ENCODE results near the gene SLC29A3.

The SLC29A3 gene

GRCh38 chr10:71380841-71381240 lies 61.8 kb downstream of the SLC29A3 start:
- no peak overlapping the region for H3K4me3 ChIP-seq (ENCODE audit: low read depth, low read length)
- no peak for DNase-seq (ENCODE audit: low read depth)

- H3K4me3 ChIP-seq (ENCODE audit: low read depth, low read length), result no peak overlapping the region
- no peak for DNase-seq (ENCODE audit: low read depth)
Measured at GRCh38 chr10:71381611-71382010, 62.6 kb downstream of the SLC29A3 start.

- no peak overlapping the region for H3K4me3 ChIP-seq (ENCODE audit: low read depth, low read length)
- DNase-seq (ENCODE audit: low read depth), result no peak
Measured at GRCh38 chr10:71382028-71382427, 63.0 kb downstream of the SLC29A3 start.

GRCh38 chr10:71382757-71383156 lies 63.7 kb downstream of the SLC29A3 start:
- DNase-seq (ENCODE audit: low read depth), result no peak
- H3K4me3 ChIP-seq (ENCODE audit: low read depth, low read length), result no peak overlapping the region

DNA sequence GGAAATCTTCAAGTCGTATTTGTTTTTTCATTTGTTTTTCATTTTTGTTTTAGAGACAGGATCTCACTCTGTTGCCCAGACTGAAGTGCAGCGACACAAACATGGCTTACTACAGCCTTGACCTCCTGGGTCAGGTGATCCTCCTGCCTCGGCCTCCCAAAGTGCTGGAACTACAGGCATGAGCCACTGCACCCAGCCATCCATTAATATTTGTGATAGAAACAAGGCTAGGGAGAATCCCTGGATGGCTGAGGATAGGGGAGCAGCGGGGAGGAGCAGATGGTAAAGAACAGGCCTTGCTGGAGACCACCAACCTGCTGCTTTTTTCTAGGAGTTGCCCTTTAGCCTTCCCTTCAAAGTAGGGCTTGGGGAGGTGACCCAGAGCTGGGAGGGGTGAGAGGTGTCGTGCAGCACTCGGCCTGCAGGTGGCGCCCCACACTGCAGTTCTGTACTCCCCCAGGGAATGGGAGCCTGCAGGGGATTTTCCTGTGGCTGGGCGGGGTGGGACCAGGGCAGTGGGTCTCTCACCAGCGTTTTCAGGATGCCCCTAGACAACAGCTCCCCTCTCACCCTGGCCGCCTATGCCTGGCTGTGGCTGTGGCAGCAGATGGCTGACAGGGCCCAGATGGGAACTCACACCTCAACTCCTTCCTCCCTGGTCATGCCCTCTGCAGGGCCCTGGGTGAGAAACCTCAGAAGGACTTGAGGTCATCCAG lies 65.1 kb downstream of the SLC29A3 start:
- DNase-seq (ENCODE audit: low read depth), result no peak
- H3K4me3 ChIP-seq (ENCODE audit: low read depth, low read length), result no peak overlapping the region

DNA sequence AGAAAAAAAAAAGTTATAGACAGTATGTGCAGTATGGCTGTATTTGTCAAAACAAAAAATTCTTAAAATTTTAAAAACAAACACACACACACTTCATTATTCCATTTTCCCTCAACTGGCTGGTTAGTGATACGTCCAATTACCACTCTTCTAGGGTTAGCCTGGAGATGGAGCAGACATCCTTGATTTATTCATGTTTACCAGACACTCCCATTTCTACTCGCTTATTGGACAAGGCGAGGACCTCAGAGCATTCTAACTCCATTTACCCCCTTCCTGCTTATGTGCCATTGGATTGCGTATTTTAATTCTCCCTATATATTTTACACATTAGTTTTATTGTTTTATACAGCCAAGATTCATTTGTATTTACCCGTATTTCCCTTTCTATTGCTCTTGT lies 69.1 kb downstream of the SLC29A3 start:
- H3K4me3 ChIP-seq (ENCODE audit: low read depth, low read length), result no peak overlapping the region
- no peak for DNase-seq (ENCODE audit: low read depth)

GRCh38 chr10:71388583-71389310 lies 69.7 kb downstream of the SLC29A3 start:
- no peak overlapping the region for H3K4me3 ChIP-seq (ENCODE audit: low read depth, low read length)
- no peak for DNase-seq (ENCODE audit: low read depth)

GRCh38 chr10:71389768-71390460 lies 70.9 kb downstream of the SLC29A3 start:
- no peak for DNase-seq (ENCODE audit: low read depth)

GRCh38 chr10:71390461-71390835 lies 71.4 kb downstream of the SLC29A3 start:
- H3K4me3 ChIP-seq (ENCODE audit: low read depth, low read length), result no peak overlapping the region
- no peak for DNase-seq (ENCODE audit: low read depth)

More at GRCh38 chr10:71389768-71390460, 70.9 kb downstream of the SLC29A3 start:
- no peak overlapping the region for H3K4me3 ChIP-seq (ENCODE audit: low read depth, low read length)

- no peak overlapping the region for H3K4me3 ChIP-seq (ENCODE audit: low read depth, low read length)
- no peak for DNase-seq (ENCODE audit: low read depth)
Measured at GRCh38 chr10:71390921-71391690, 72.0 kb downstream of the SLC29A3 start.

GRCh38 chr10:71391701-71392100 lies 72.6 kb downstream of the SLC29A3 start:
- no peak for DNase-seq (ENCODE audit: low read depth)
- H3K4me3 ChIP-seq (ENCODE audit: low read depth, low read length), result no peak overlapping the region

DNA sequence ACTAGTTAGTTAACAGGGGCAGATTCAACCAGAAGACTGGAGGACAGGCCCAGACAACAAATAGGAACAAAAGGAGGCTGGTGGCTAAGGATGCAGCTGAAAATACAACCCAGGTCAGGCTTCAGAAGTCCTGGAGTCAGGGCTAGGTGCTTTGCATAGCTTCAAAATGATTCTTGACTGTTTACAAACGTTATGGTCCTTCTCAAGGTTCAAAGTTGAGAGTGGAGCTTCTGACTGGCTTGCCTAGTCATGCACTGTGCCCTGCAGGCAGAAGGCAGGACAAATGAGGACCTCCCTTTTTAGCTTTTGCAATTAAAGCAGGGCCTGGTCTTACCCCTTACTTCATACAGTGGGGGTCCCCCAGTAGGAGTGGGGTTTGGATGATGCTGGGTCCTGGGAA lies 73.2 kb downstream of the SLC29A3 start:
- DNase-seq (ENCODE audit: low read depth), result no peak
- H3K4me3 ChIP-seq (ENCODE audit: low read depth, low read length), result no peak overlapping the region

GRCh38 chr10:71392791-71393781 lies 74.0 kb downstream of the SLC29A3 start:
- H3K4me3 ChIP-seq (ENCODE audit: low read depth, low read length), result no peak overlapping the region
- DNase-seq (ENCODE audit: low read depth), result no peak

DNA sequence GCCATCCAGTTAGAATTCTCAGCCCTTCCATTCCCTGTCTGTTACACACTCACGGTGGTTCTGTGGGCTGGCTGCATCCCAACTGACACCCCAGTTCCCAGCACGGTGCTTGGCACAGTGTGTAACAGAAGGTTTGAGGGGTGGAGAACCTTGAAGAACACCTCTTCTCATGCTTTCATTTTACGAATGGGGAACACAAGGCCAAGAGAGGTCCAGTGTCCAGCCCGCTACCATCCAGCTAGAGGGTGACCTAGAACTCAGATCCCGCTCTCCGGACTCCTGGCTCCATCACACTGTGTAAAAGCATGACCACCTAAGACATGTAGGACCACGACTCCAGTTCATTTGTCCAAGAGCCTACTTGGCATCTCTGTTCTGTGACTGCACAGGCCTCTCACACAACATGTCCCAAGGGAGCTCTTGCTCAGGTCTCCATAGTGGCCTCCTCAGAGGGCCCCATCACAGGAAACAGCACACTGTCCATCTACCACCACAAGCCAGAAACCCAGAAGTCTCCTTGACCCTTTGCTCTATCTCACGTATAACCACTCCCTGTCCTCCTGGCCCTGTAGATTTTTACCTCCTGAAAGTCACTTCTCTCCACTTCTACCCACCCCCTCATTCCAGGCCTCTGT lies 74.9 kb downstream of the SLC29A3 start:
- no peak for DNase-seq (ENCODE audit: low read depth)
- H3K4me3 ChIP-seq (ENCODE audit: low read depth, low read length), result no peak overlapping the region

- no peak overlapping the region for H3K4me3 ChIP-seq (ENCODE audit: low read depth, low read length)
- DNase-seq (ENCODE audit: low read depth), result no peak
Measured at GRCh38 chr10:71394926-71395562, 76.0 kb downstream of the SLC29A3 start.

- DNase-seq (ENCODE audit: low read depth), result no peak
- no peak overlapping the region for H3K4me3 ChIP-seq (ENCODE audit: low read depth, low read length)
Measured at GRCh38 chr10:71395621-71396020, 76.6 kb downstream of the SLC29A3 start.

- no peak overlapping the region for H3K4me3 ChIP-seq (ENCODE audit: low read depth, low read length)
Measured at GRCh38 chr10:71396084-71396710, 77.1 kb downstream of the SLC29A3 start.

More at GRCh38 chr10:71396084-71396710, 77.1 kb downstream of the SLC29A3 start:
- DNase-seq (ENCODE audit: low read depth), result no peak

Data from skeletal muscle cell (primary cell).